Prostate gland (tissue), 2 donors: ENCODE results near the gene TMEM132D. TPM values are rescaled to one million over a fixed set of nuclear protein-coding genes. Genes with fewer than 3 reads are reported as not detected.

ENCODE experiments used
- DNase-seq: peaks from one replicate; pipeline ENCODE4 v3.0.0-alpha.2; 2019; ENCODE audit warnings: low spot score
- H3K27ac ChIP-seq, 2 donors: fragments of 200-600 bp; sonication (generic); 2 replicates each; pipeline ENCODE4 v1.5.1; 2017 to 2019
- H3K27me3 ChIP-seq: fragments of 200-600 bp; sonication (generic); replicated peaks from 2 replicates; pipeline ENCODE4 v1.5.1; 2019; ENCODE audit not compliant: insufficient read depth
- H3K36me3 ChIP-seq, 2 donors: fragments of 200-600 bp; sonication (generic); 1 replicate in 1 of 2; 2 replicates in 1 of 2; pipeline versions ENCODE4 v1.5.1 to v1.8.1; 2017 to 2019
- H3K4me1 ChIP-seq: fragments of 200-600 bp; sonication (generic); replicated peaks from 2 replicates; pipeline ENCODE4 v1.5.1; 2019
- H3K4me3 ChIP-seq, 2 donors: fragments of 200-600 bp; sonication (generic); 2 replicates each; pipeline ENCODE4 v1.5.1; 2017 to 2019
- H3K9me3 ChIP-seq: fragments of 200-600 bp; sonication (generic); 2 replicates; pipeline ENCODE4 v1.5.1; 2017
- POLR2A ChIP-seq: fragments of 450-650 bp; IDR thresholded peaks from one replicate; pipeline ENCODE4 v1.6.1; 2016; ENCODE audit warnings: antibody characterized with exemption, mild to moderate bottlenecking
- POLR2AphosphoS5 ChIP-seq: sonication (generic); formaldehyde crosslinking; IDR thresholded peaks from one replicate; pipeline ENCODE4 v1.6.1; 2017; ENCODE audit warnings: antibody characterized with exemption
- WGBS: methylation state at CpG from one replicate; pipeline ENCODE4 v1.1.5; 2018; 5-methylcytosine and 5-hydroxymethylcytosine counted together
- intact Hi-C: fragments of 100-400 bp; cut with DNase I; formaldehyde crosslinking; loops from one replicate; pipeline ENCODE4 v1.14.2; 2022
- total RNA-seq, 2 donors: library from RNA; depleted of rRNA; stranded (reverse); fragments of >200 nt; gene quantifications; one replicate each; pipeline ENCODE4 v1.1.0, GENCODE V29; 2016
- TF ChIP-seq, protein P1 (sequence below), 4 experiments: fragments of 200-600 bp in 2 of 4; fragments of 450-650 bp in 2 of 4; sonication (generic) in 2 of 4; IDR thresholded peaks; 1 replicate in 3 of 4; 2 replicates in 1 of 4; pipeline ENCODE4 v1.5.1; 2016 to 2019; ENCODE audit warnings: antibody characterized with exemption in 4 of 4, mild to moderate bottlenecking in 2 of 4, moderate library complexity in 2 of 4

The TMEM132D gene
- total RNA-seq, 2 donors from 2014 or later, result 0.57 to 1.3 TPM

DNA sequence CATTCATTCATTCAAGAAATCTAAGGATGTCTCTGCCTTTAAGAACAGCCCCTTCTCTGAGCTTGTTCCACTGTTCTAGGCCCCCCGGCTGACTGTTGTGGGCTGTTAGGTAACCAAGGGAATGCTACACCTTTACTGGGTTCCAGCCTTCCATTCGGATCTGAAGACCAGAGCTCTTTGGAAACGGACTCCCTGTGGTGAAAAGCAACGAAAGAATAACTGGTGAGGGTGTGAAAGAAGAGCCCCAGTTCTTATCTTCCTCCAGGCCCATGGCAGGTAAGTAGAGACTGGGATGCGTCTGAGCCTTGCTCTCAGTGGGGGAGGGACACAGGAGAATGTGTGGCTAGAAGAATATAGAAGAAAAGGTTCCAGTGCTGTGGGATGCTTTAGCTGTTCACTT lies 207.4 kb downstream of the TMEM132D start:
- Histone ChIP-seq H3K9me3 (no peaks in the 10 kb centered on the region), H3K27ac (no peak overlapping the region), H3K4me1 (no peaks in the 10 kb centered on the region), H3K36me3 (no peaks in the 10 kb centered on the region), H3K27me3 (no peaks in the 10 kb centered on the region), H3K4me3 (no peak overlapping the region)
- 35% methylated on average over 5 of the region's 5 CpGs for WGBS
- intact Hi-C loops, result no loop called here
- no peak for DNase-seq
- TF ChIP-seq, protein P1, sequence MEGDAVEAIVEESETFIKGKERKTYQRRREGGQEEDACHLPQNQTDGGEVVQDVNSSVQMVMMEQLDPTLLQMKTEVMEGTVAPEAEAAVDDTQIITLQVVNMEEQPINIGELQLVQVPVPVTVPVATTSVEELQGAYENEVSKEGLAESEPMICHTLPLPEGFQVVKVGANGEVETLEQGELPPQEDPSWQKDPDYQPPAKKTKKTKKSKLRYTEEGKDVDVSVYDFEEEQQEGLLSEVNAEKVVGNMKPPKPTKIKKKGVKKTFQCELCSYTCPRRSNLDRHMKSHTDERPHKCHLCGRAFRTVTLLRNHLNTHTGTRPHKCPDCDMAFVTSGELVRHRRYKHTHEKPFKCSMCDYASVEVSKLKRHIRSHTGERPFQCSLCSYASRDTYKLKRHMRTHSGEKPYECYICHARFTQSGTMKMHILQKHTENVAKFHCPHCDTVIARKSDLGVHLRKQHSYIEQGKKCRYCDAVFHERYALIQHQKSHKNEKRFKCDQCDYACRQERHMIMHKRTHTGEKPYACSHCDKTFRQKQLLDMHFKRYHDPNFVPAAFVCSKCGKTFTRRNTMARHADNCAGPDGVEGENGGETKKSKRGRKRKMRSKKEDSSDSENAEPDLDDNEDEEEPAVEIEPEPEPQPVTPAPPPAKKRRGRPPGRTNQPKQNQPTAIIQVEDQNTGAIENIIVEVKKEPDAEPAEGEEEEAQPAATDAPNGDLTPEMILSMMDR (IDR thresholded peaks at IDR 0.05), result no peak
- TF ChIP-seq POLR2A (no peak), POLR2AphosphoS5 (no peak)

DNA sequence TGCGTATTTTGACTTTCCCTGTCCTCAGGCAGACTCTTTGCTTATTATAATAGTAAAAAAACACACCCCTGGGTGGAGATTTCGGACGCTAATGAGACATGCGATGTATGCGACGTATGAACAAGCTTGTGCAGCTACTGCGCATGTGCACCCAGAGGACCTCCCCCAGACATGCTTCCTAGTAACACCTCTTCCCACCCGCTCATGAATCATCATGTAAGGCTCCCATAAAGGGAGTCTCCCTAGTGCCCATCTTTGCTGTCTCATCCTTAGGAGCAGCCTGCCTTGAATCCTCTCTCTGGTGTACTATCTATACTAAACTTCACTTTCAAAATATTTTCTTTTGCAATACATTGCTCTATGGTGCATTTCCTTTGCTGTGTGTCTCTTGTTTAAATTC lies 210.1 kb downstream of the TMEM132D start:
- Histone ChIP-seq H3K27ac (no peak overlapping the region), H3K27me3 (no peaks in the 10 kb centered on the region), H3K9me3 (no peaks in the 10 kb centered on the region), H3K36me3 (no peaks in the 10 kb centered on the region), H3K4me3 (no peak overlapping the region), H3K4me1 (no peaks in the 10 kb centered on the region)
- 96% methylated on average over 8 of the region's 8 CpGs for WGBS
- intact Hi-C loops, result no loop called here
- no peak for TF ChIP-seq POLR2A
- TF ChIP-seq POLR2AphosphoS5, result no peak
- TF ChIP-seq, protein P1 (IDR thresholded peaks at IDR 0.05), result no peak
- no peak for DNase-seq

DNA sequence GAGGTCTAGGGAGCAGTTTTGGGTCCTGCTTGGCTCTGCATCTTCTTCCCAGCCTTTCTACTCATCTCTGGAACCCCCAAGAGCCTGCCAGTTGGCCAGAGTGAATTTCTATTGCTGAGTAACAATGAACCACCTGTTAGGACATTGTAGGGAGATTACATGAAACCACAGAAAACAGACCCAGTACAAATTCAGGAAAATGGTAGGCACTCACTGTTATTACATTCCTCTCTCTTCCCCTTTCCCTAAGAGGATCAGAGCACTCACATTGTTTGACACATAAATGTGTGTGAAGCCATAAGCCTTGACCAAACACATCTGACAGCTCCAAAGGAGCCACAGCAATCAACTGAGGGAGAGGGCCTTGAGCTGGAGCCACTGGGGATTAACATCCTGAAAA lies 216.1 kb downstream of the TMEM132D start:
- Histone ChIP-seq H3K4me3 (no peak overlapping the region), H3K36me3 (no peaks in the 10 kb centered on the region), H3K4me1 (no peaks in the 10 kb centered on the region), H3K9me3 (no peaks in the 10 kb centered on the region), H3K27ac (no peak overlapping the region), H3K27me3 (no peaks in the 10 kb centered on the region)
- intact Hi-C loops, result no loop called here
- DNase-seq, result no peak
- TF ChIP-seq, protein P1 (IDR thresholded peaks at IDR 0.05), result no peak
- no peak for TF ChIP-seq POLR2AphosphoS5
- no peak for TF ChIP-seq POLR2A

DNA sequence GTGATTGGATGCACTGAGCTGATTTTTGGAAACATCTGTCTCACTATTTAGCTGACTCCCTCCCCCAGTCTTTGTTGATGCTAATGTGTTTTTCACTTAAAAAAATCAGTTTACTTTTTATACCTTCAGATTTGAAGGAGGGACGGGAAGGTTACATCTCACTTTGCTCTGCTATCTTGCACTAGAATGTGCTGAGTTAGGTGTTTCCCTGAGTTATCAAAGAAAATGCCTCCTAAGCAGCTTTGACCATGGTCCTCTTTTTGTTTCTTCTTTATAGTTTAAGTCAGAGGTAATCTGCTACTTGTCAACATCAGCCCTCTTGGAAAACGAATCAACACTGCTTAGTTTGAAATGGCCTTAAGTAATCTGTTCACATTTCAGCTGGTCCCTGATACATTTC lies 222.0 kb downstream of the TMEM132D start:
- DNase-seq, result no peak
- no peak for TF ChIP-seq POLR2AphosphoS5
- TF ChIP-seq, protein P1 (IDR thresholded peaks at IDR 0.05), result no peak
- TF ChIP-seq POLR2A, result no peak
- no peak overlapping the region for H3K4me3 ChIP-seq
- no peaks in the 10 kb centered on the region for H3K4me1 ChIP-seq
- no peak overlapping the region for H3K27ac ChIP-seq
- intact Hi-C loops, result no loop called here
- H3K36me3 ChIP-seq, result no peaks in the 10 kb centered on the region
- H3K27me3 ChIP-seq, result no peaks in the 10 kb centered on the region
- 78% methylated on average over 2 of the region's 2 CpGs for WGBS
- H3K9me3 ChIP-seq, result no peaks in the 10 kb centered on the region

DNA sequence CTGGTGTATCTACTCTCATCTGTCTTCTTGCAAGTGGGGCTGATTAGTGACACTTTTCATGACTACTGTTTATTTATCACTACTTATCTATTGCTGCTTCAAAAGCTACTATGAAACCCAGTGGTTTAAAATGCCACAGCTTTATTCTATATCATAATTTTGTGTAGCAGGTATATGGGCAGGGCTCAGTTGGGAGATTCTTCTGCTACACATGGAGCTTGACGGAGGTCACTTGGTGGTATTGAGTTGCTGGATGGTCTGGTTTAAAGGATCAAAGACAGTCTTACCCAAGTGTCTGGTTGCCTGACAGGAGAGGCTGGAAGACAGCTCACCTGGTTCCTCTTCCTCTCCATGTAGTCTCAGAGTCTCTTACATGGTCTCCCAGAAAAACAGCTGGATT lies 222.7 kb downstream of the TMEM132D start:
- WGBS, result 96% methylated on average over 1 of the region's 1 CpG
- H3K27me3 ChIP-seq, result no peaks in the 10 kb centered on the region
- H3K27ac ChIP-seq, result no peak overlapping the region
- H3K36me3 ChIP-seq, result no peaks in the 10 kb centered on the region
- H3K4me1 ChIP-seq, result no peaks in the 10 kb centered on the region
- no peaks in the 10 kb centered on the region for H3K9me3 ChIP-seq
- intact Hi-C loops, result no loop called here
- H3K4me3 ChIP-seq, result no peak overlapping the region
- DNase-seq, result no peak
- TF ChIP-seq POLR2A (no peak), POLR2AphosphoS5 (no peak)
- TF ChIP-seq, protein P1 (IDR thresholded peaks at IDR 0.05), result no peak
